ENCODE results near the gene MYH6. TPM values are rescaled to one million over a fixed set of nuclear protein-coding genes. Genes with fewer than 3 reads are reported as not detected.

Gene MYH6
- total and polyA plus RNA-seq, 3 donors from 2014 or later = 0.12 to 0.44 (median 0.39) TPM

- H3K27ac ChIP-seq = no peak within 1 kb of the TSS
- no peak for DNase-seq
- H3K9me3 ChIP-seq = no peaks in the 10 kb centered on the region
- TF ChIP-seq POLR2A (IDR thresholded peaks at IDR 0.05) (no peak), CTCF (IDR thresholded peaks at IDR 0.05) (no peak)
- 68 to 70% methylated on average over 7 to 10 of the region's 10 CpGs for WGBS, 2 donors
- H3K36me3 ChIP-seq (ENCODE audit: low read depth, missing control alignments) = no peaks in the 10 kb centered on the region
- H3K27me3 ChIP-seq = no peaks in the 10 kb centered on the region
- no peaks in the 10 kb centered on the region for H3K4me1 ChIP-seq
- intact Hi-C loops (cut with DNase I; ENCODE audit: low total_unique reads) = no loop called here
- no peak within 1 kb of the TSS for H3K4me3 ChIP-seq
Observed at GRCh38 chr14:23435543-23436326, 27.7 kb upstream of the MYH6 start, which contains the start of gene MYH7. MYH7 (minus strand) TSS chr14:23435660; CDS start chr14:23433732, 1,928 bp downstream.

GRCh38 chr14:23434488-23435222 lies 26.6 kb upstream of the MYH6 start:
- Histone ChIP-seq H3K4me1 (no peaks in the 10 kb centered on the region), H3K36me3 (ENCODE audit: low read depth, missing control alignments) (no peaks in the 10 kb centered on the region), H3K4me3 (no peak overlapping the region), H3K27ac (no peak overlapping the region), H3K9me3 (no peaks in the 10 kb centered on the region), H3K27me3 (no peaks in the 10 kb centered on the region)
- intact Hi-C loops (cut with DNase I; ENCODE audit: low total_unique reads) = no loop called here
- no peak for DNase-seq
- TF ChIP-seq POLR2A (IDR thresholded peaks at IDR 0.05) (no peak), CTCF (IDR thresholded peaks at IDR 0.05) (no peak)
- WGBS, 2 donors = 92 to 95% methylated on average over 5 to 8 of the region's 8 CpGs

DNA sequence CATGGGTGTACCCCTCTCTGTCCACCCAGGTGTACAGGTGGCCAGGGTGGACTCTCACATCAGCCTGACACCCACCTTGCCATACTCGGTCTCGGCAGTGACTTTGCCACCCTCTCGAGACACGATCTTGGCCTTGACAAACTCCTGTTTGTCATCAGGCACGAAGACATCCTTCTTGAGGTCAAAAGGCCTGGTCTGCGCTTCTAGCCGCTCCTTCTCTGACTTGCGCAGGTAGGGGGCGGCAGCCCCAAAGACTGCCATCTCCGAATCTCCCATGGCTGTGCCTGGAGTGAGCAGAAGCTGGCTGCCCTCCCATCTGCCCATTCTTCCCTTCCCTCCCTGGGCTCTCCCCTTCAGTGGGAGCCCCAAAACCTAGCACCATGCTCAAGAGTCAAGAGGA lies 25.4 kb upstream of the MYH6 start:
- WGBS, 2 donors = 85% methylated on average over 10 of the region's 10 CpGs
- intact Hi-C loops (cut with DNase I; ENCODE audit: low total_unique reads) = no loop called here
- Histone ChIP-seq H3K4me1 (no peaks in the 10 kb centered on the region), H3K9me3 (no peaks in the 10 kb centered on the region), H3K36me3 (ENCODE audit: low read depth, missing control alignments) (no peaks in the 10 kb centered on the region), H3K4me3 (no peak overlapping the region), H3K27me3 (no peaks in the 10 kb centered on the region), H3K27ac (no peak overlapping the region)
- no peak for DNase-seq
- TF ChIP-seq CTCF (IDR thresholded peaks at IDR 0.05) = no peak
- TF ChIP-seq POLR2A (IDR thresholded peaks at IDR 0.05) = no peak

GRCh38 chr14:23432946-23433345 lies 24.9 kb upstream of the MYH6 start:
- H3K27ac ChIP-seq = no peak overlapping the region
- intact Hi-C loops (cut with DNase I; ENCODE audit: low total_unique reads) = no loop called here
- H3K9me3 ChIP-seq = no peaks in the 10 kb centered on the region
- no peak overlapping the region for H3K4me3 ChIP-seq
- WGBS, 2 donors = 91% methylated on average over 10 of the region's 10 CpGs
- H3K27me3 ChIP-seq = no peaks in the 10 kb centered on the region
- TF ChIP-seq CTCF (IDR thresholded peaks at IDR 0.05) = no peak
- no peaks in the 10 kb centered on the region for H3K4me1 ChIP-seq
- no peak for DNase-seq
- no peaks in the 10 kb centered on the region for H3K36me3 ChIP-seq (ENCODE audit: low read depth, missing control alignments)
